ENCODE data around the gene OGDHL.

DNA sequence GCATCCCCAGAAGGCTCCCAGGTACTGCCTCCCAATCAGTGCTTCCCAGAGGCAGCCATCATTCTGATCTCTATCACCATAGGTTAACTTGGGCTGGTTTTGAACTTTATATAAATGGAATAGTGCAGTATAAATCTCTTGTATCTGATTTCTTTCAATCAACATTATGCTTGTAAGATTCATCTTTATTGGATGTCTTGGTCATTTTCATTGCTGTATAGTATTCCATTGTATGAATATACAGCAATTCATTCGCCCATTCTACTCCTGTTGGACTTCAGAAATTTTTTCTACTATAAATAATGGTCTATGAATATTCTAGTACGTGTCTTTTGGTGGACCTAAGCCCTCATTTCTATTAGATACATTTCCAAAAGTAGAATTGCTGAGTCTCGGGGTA is 16.1 kb upstream of the OGDHL start:
- TF ChIP-seq POLR2AphosphoS5 (IDR thresholded peaks at IDR 0.05; ENCODE audit: insufficient read depth, low read depth, low read length) (no peak), JUN (IDR thresholded peaks at IDR 0.05; ENCODE audit: borderline replicate concordance, insufficient read depth, insufficient read length, low read depth) (no peak), POLR2A (IDR thresholded peaks at IDR 0.05; ENCODE audit: low read depth, low read length) (no peak), GATA2 (IDR thresholded peaks at IDR 0.05; ENCODE audit: insufficient read depth, insufficient read length, low read depth, low read length) (no peak), EZH2 (IDR thresholded peaks at IDR 0.05; ENCODE audit: borderline replicate concordance, low read depth, low read length, severe bottlenecking) (no peak), MYC (IDR thresholded peaks at IDR 0.05; ENCODE audit: low read depth, low read length) (no peak), FOS (IDR thresholded peaks at IDR 0.05; ENCODE audit: borderline replicate concordance, insufficient read depth, low read length) (no peak)
- TF ChIP-seq, protein P1, sequence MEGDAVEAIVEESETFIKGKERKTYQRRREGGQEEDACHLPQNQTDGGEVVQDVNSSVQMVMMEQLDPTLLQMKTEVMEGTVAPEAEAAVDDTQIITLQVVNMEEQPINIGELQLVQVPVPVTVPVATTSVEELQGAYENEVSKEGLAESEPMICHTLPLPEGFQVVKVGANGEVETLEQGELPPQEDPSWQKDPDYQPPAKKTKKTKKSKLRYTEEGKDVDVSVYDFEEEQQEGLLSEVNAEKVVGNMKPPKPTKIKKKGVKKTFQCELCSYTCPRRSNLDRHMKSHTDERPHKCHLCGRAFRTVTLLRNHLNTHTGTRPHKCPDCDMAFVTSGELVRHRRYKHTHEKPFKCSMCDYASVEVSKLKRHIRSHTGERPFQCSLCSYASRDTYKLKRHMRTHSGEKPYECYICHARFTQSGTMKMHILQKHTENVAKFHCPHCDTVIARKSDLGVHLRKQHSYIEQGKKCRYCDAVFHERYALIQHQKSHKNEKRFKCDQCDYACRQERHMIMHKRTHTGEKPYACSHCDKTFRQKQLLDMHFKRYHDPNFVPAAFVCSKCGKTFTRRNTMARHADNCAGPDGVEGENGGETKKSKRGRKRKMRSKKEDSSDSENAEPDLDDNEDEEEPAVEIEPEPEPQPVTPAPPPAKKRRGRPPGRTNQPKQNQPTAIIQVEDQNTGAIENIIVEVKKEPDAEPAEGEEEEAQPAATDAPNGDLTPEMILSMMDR (IDR thresholded peaks at IDR 0.05; ENCODE audit: extremely low read depth in 1 of 2, insufficient read depth in 1 of 2, low read depth in 1 of 2, low read length in 2 of 2), result no peak
- TF ChIP-seq, protein P2, sequence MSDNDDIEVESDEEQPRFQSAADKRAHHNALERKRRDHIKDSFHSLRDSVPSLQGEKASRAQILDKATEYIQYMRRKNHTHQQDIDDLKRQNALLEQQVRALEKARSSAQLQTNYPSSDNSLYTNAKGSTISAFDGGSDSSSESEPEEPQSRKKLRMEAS (IDR thresholded peaks at IDR 0.05; ENCODE audit: insufficient read depth, insufficient read length), result no peak
